Right lobe of liver (tissue), 4 donors: ENCODE results near the gene CACNA2D1.

ENCODE experiments used
- POLR2A ChIP-seq: fragments of 450-650 bp; IDR thresholded peaks from one replicate; pipeline ENCODE4 v1.6.1; 2017; ENCODE audit warnings: antibody characterized with exemption, mild to moderate bottlenecking
- TF ChIP-seq, protein P1 (sequence below), 4 donors: fragments of 200-600 bp in 3 of 4; fragments of 450-650 bp in 1 of 4; IDR thresholded peaks; one replicate each; pipeline versions ENCODE4 v1.5.1 to v1.8.0; 2016 to 2022; ENCODE audit warnings: antibody characterized with exemption in 4 of 4, mild to moderate bottlenecking in 2 of 4
- donor health status: DM: no; HTN: no; CAD: no.
- donor health status: DM: no; HTN: no; CAD: no.
- donor health status: DM: no; HTN: yes; CAD: no.

DNA sequence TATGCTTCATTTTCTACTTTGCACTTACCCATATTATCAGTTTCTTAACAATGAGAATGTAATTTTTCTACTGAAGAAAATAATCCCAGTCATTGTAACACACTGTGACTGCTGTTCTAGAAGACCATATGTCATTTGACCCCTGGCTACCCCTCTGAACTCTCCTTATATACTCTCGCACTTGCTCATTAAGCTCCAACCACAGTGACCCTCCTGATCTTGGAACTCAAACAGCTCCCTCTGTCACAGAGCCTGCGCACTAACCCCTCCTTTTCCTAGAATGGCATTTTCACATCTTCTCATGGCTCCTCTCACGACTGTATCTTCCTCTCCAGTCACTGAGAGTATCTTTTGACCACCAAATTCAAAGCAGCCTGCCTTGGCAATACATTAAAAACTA is 169.7 kb downstream of the CACNA2D1 start:
- TF ChIP-seq, protein P1, sequence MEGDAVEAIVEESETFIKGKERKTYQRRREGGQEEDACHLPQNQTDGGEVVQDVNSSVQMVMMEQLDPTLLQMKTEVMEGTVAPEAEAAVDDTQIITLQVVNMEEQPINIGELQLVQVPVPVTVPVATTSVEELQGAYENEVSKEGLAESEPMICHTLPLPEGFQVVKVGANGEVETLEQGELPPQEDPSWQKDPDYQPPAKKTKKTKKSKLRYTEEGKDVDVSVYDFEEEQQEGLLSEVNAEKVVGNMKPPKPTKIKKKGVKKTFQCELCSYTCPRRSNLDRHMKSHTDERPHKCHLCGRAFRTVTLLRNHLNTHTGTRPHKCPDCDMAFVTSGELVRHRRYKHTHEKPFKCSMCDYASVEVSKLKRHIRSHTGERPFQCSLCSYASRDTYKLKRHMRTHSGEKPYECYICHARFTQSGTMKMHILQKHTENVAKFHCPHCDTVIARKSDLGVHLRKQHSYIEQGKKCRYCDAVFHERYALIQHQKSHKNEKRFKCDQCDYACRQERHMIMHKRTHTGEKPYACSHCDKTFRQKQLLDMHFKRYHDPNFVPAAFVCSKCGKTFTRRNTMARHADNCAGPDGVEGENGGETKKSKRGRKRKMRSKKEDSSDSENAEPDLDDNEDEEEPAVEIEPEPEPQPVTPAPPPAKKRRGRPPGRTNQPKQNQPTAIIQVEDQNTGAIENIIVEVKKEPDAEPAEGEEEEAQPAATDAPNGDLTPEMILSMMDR (IDR thresholded peaks at IDR 0.05) = no peak
- TF ChIP-seq POLR2A = no peak
